Measurements from ENCODE around the gene DMAC1. TPM values are rescaled to one million over a fixed set of nuclear protein-coding genes. Genes with fewer than 3 reads are reported as not detected.

Gene DMAC1
- total and polyA plus RNA-seq, 2 donors (not counting 1 experiment from before 2014, with no cell fraction given) = 9.8 to 25.7 TPM

GRCh38 chr9:7788772-7789171, 10.8 kb downstream of the DMAC1 start:
- no peak overlapping the region for H3K27ac Mint-ChIP-seq
- ChIA-PET CTCF (no interaction called here), POLR2A (no interaction called here)
- Histone ChIP-seq H4K20me1 (ENCODE audit: control insufficient read depth, insufficient read depth, low read length, poor library complexity, severe bottlenecking) (no peaks in the 10 kb centered on the region), H3K9ac (ENCODE audit: low read length) (no peak overlapping the region), H3K4me3 (ENCODE audit: control extremely low read depth in 1 of 5, extremely low read depth in 1 of 5, insufficient read depth in 1 of 5, low read depth in 2 of 5, low read length in 4 of 5) (no peak overlapping the region), H3K27me3 (replicated peaks in 1 of 4; ENCODE audit: control extremely low read depth in 1 of 4, control insufficient read depth in 3 of 4, insufficient read depth in 4 of 4, low read length in 3 of 4) (no peaks in the 10 kb centered on the region), H2AFZ (ENCODE audit: insufficient read depth, low read depth, low read length, poor library complexity, severe bottlenecking) (no peak overlapping the region), H3K79me2 (ENCODE audit: control insufficient read depth, insufficient read depth, low read length) (no peaks in the 10 kb centered on the region), H3K4me2 (replicated peaks; ENCODE audit: low read depth, low read length, poor library complexity, severe bottlenecking) (no peak overlapping the region), H3K36me3 (replicated peaks in 1 of 2; ENCODE audit: control extremely low read depth in 1 of 2, control insufficient read depth in 1 of 2, extremely low read depth in 1 of 2, insufficient read depth in 2 of 2, low read length in 1 of 2) (peaks cover 0 to 18% of the 10 kb centered on the region in 2 experiments), H3K27ac (ENCODE audit: low read length in 2 of 2) (no peak overlapping the region), H3K4me1 (ENCODE audit: control insufficient read depth in 2 of 2, insufficient read depth in 2 of 2, low read length in 2 of 2) (no peaks in the 10 kb centered on the region), H3K9me3 (ENCODE audit: control extremely low read depth in 1 of 3, control insufficient read depth in 2 of 3, insufficient read depth in 1 of 3, low read length in 2 of 3) (no peaks in the 10 kb centered on the region)
- H3K4me1 Mint-ChIP-seq = no peaks in the 10 kb centered on the region
- TF ChIP-seq EZH2 (IDR thresholded peaks at IDR 0.05; ENCODE audit: borderline replicate concordance, insufficient read depth, low read depth, low read length, poor library complexity, severe bottlenecking) = no peak
- no peak overlapping the region for H3K4me3 Mint-ChIP-seq
- intact Hi-C loops (cut with micrococcal nuclease) = no loop called here
- ATAC-seq (ENCODE audit: low read depth) (no peak), DNase-seq (no peak)
- WGBS (ENCODE audit: insufficient coverage) = 100% methylated on average over 1 of the region's 3 CpGs
- H3K9me3 Mint-ChIP-seq (ENCODE audit: insufficient read depth) = no peaks in the 10 kb centered on the region
- H3K27me3 Mint-ChIP-seq = no peaks in the 10 kb centered on the region

GRCh38 chr9:7785813-7786212, 13.8 kb downstream of the DMAC1 start:
- no peaks in the 10 kb centered on the region for H3K4me1 ChIP-seq (ENCODE audit: control insufficient read depth in 2 of 2, insufficient read depth in 2 of 2, low read length in 2 of 2)
- POLR2A ChIA-PET = no interaction called here

More at GRCh38 chr9:7785813-7786212, 13.8 kb downstream of the DMAC1 start:
- H3K9ac ChIP-seq (ENCODE audit: low read length) = no peak overlapping the region
- peaks cover 0 to 2% of the 10 kb centered on the region in 2 experiments for H3K36me3 ChIP-seq (replicated peaks in 1 of 2; ENCODE audit: control extremely low read depth in 1 of 2, control insufficient read depth in 1 of 2, extremely low read depth in 1 of 2, insufficient read depth in 2 of 2, low read length in 1 of 2)
- no peak overlapping the region for H3K27ac ChIP-seq (ENCODE audit: low read length in 2 of 2)
- H3K4me3 ChIP-seq (ENCODE audit: control extremely low read depth in 1 of 5, extremely low read depth in 1 of 5, insufficient read depth in 1 of 5, low read depth in 2 of 5, low read length in 4 of 5) = no peak overlapping the region
- no peaks in the 10 kb centered on the region for H4K20me1 ChIP-seq (ENCODE audit: control insufficient read depth, insufficient read depth, low read length, poor library complexity, severe bottlenecking)
- intact Hi-C loops (cut with micrococcal nuclease) = no loop called here
- no peaks in the 10 kb centered on the region for H3K4me1 Mint-ChIP-seq
- no peak overlapping the region for H2AFZ ChIP-seq (ENCODE audit: insufficient read depth, low read depth, low read length, poor library complexity, severe bottlenecking)
- no peaks in the 10 kb centered on the region for H3K27me3 Mint-ChIP-seq
- TF ChIP-seq, protein P1, sequence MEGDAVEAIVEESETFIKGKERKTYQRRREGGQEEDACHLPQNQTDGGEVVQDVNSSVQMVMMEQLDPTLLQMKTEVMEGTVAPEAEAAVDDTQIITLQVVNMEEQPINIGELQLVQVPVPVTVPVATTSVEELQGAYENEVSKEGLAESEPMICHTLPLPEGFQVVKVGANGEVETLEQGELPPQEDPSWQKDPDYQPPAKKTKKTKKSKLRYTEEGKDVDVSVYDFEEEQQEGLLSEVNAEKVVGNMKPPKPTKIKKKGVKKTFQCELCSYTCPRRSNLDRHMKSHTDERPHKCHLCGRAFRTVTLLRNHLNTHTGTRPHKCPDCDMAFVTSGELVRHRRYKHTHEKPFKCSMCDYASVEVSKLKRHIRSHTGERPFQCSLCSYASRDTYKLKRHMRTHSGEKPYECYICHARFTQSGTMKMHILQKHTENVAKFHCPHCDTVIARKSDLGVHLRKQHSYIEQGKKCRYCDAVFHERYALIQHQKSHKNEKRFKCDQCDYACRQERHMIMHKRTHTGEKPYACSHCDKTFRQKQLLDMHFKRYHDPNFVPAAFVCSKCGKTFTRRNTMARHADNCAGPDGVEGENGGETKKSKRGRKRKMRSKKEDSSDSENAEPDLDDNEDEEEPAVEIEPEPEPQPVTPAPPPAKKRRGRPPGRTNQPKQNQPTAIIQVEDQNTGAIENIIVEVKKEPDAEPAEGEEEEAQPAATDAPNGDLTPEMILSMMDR (IDR thresholded peaks at IDR 0.05) = no peak
- no peak for TF ChIP-seq EZH2 (IDR thresholded peaks at IDR 0.05; ENCODE audit: borderline replicate concordance, insufficient read depth, low read depth, low read length, poor library complexity, severe bottlenecking)
- DNase-seq (no peak), ATAC-seq (ENCODE audit: low read depth) (no peak)
- no peak overlapping the region for H3K4me2 ChIP-seq (replicated peaks; ENCODE audit: low read depth, low read length, poor library complexity, severe bottlenecking)
- H3K27ac Mint-ChIP-seq = no peak overlapping the region
- no peak overlapping the region for H3K4me3 Mint-ChIP-seq
- CTCF ChIA-PET = no interaction called here
- WGBS (ENCODE audit: insufficient coverage) = no CpG with 5 or more reads among the region's 3 CpGs
- no peaks in the 10 kb centered on the region for H3K79me2 ChIP-seq (ENCODE audit: control insufficient read depth, insufficient read depth, low read length)
- no peaks in the 10 kb centered on the region for H3K9me3 Mint-ChIP-seq (ENCODE audit: insufficient read depth)
- H3K9me3 ChIP-seq (ENCODE audit: control extremely low read depth in 1 of 3, control insufficient read depth in 2 of 3, insufficient read depth in 1 of 3, low read length in 2 of 3) = no peaks in the 10 kb centered on the region
- no peaks in the 10 kb centered on the region for H3K27me3 ChIP-seq (replicated peaks in 1 of 4; ENCODE audit: control extremely low read depth in 1 of 4, control insufficient read depth in 3 of 4, insufficient read depth in 4 of 4, low read length in 3 of 4)

Data from B cell (primary cell).